SK-N-SH (cell line): ENCODE results near the gene KCNAB1. TPM values are rescaled to one million over a fixed set of nuclear protein-coding genes. Genes with fewer than 3 reads are reported as not detected.
A peak's percentile ranks its signal among the peaks of the same experiment; 100 is the strongest.

Experiments
- CTCF ChIA-PET: fragments of 300-600, 350-600 bp; formaldehyde crosslinking; extraction: SDS; loops from one replicate; lab custom pipeline; 2021; lab: Yijun Ruan, JAX
- POLR2A ChIA-PET: fragments of 350-600 bp; sonication (Branson Sonifier 250); formaldehyde crosslinking; extraction: SDS; loops from one replicate; lab custom pipeline; 2020; ENCODE audit warnings: antibody characterized with exemption, inconsistent platforms; lab: Yijun Ruan, JAX
- DNase-seq: peaks from one replicate; pipeline ENCODE4 v3.0.0; 2012
- H2AFZ ChIP-seq: fragments of 200-600 bp; sonication (generic); 2 replicates; pipeline ENCODE4 v1.8.1; 2016; ENCODE audit warnings: antibody characterized with exemption, mild to moderate bottlenecking, low read depth
- H3F3A ChIP-seq: fragments of 200-600 bp; sonication (generic); replicated peaks from 2 replicates; pipeline ENCODE3; 2016; ENCODE audit warnings: antibody characterized with exemption, mild to moderate bottlenecking; ENCODE audit not compliant: insufficient read depth
- H3K27ac ChIP-seq, 2 experiments: fragments of 200-500 bp in 1 of 2; fragments of 200-600 bp in 1 of 2; sonication (Bioruptor generic) in 1 of 2; sonication (generic), shearing (Covaris generic) in 1 of 2; 2 replicates each; pipeline versions ENCODE4 v1.5.1 to v1.6.1; 2014 to 2016; ENCODE audit warnings: low read depth in 2 of 2, inconsistent platforms in 1 of 2, low read length in 1 of 2, mild to moderate bottlenecking in 1 of 2, mixed read lengths in 1 of 2
- H3K27me3 ChIP-seq: fragments of 200-600 bp; sonication (generic), shearing (Covaris generic); 2 replicates; pipeline ENCODE4 v1.6.1; 2016; ENCODE audit warnings: mixed run types; ENCODE audit not compliant: insufficient read depth
- H3K36me3 ChIP-seq, 2 experiments: fragments of 200-500 bp in 1 of 2; fragments of 200-600 bp in 1 of 2; sonication (Bioruptor generic) in 1 of 2; sonication (generic) in 1 of 2; replicated peaks in 1 of 2; 2 replicates each; pipeline versions ENCODE3 to v1.5.1; 2014 to 2016; ENCODE audit warnings: low read length in 1 of 2, mild to moderate bottlenecking in 1 of 2; ENCODE audit not compliant: insufficient read depth in 2 of 2, control insufficient read depth in 1 of 2
- H3K4me1 ChIP-seq, 2 experiments: fragments of 200-500 bp in 1 of 2; fragments of 200-600 bp in 1 of 2; sonication (Bioruptor generic) in 1 of 2; sonication (generic), shearing (Covaris generic) in 1 of 2; 2 replicates each; pipeline versions ENCODE4 v1.5.1 to v1.6.1; 2014 to 2016; ENCODE audit warnings: low read depth in 1 of 2, low read length in 1 of 2, mixed run types in 1 of 2; ENCODE audit not compliant: insufficient read depth in 2 of 2, control insufficient read depth in 1 of 2
- H3K4me2 ChIP-seq: fragments of 200-600 bp; sonication (generic), shearing (Covaris generic); 2 replicates; pipeline ENCODE4 v1.6.1; 2017; ENCODE audit warnings: mixed run types
- H3K4me3 ChIP-seq, 2 experiments: fragments of 200-500 bp in 1 of 2; fragments of 200-600 bp in 1 of 2; sonication (Bioruptor generic) in 1 of 2; sonication (generic), shearing (Covaris generic) in 1 of 2; 2 replicates each; pipeline versions ENCODE4 v1.5.1 to v1.8.1; 2014 to 2016; ENCODE audit warnings: low read depth in 2 of 2, inconsistent platforms in 1 of 2, low read length in 1 of 2, mild to moderate bottlenecking in 1 of 2, mixed read lengths in 1 of 2, moderate library complexity in 1 of 2
- H3K79me2 ChIP-seq: fragments of 200-600 bp; sonication (generic); 2 replicates; pipeline ENCODE4 v1.8.1; 2017; ENCODE audit warnings: mild to moderate bottlenecking; ENCODE audit not compliant: insufficient read depth
- H3K9ac ChIP-seq: fragments of 200-600 bp; sonication (generic); 2 replicates; pipeline ENCODE4 v1.6.1; 2017; ENCODE audit warnings: mixed run types
- H3K9me2 ChIP-seq: fragments of 200-600 bp; sonication (generic); 2 replicates; pipeline ENCODE4 v1.6.1; 2017; ENCODE audit warnings: mixed run types
- H3K9me3 ChIP-seq: fragments of 200-600 bp; sonication (generic); 2 replicates; pipeline ENCODE4 v1.6.1; 2017; ENCODE audit warnings: mixed run types, mild to moderate bottlenecking, moderate library complexity
- H4K20me1 ChIP-seq: fragments of 200-600 bp; sonication (generic); 2 replicates; pipeline ENCODE4 v1.6.1; 2017; ENCODE audit warnings: mild to moderate bottlenecking, mixed run types; ENCODE audit not compliant: insufficient read depth
- ELF1 ChIP-seq: IDR thresholded peaks from 2 replicates; pipeline ENCODE4 v1.4.0; 2012
- EZH2phosphoT487 ChIP-seq: fragments of 200-600 bp; sonication (generic); IDR thresholded peaks from 2 replicates; pipeline ENCODE4 v1.6.1; 2017; ENCODE audit warnings: low read depth, mixed run types, mild to moderate bottlenecking, antibody characterized with exemption, moderate library complexity, borderline replicate concordance
- MEF2A ChIP-seq: IDR thresholded peaks from 2 replicates; pipeline ENCODE4 v1.4.0; 2012; ENCODE audit warnings: low read depth, borderline replicate concordance
- MXI1 ChIP-seq: IDR thresholded peaks from 2 replicates; pipeline ENCODE4 v1.6.1; 2012; ENCODE audit warnings: mild to moderate bottlenecking, low read depth, low read length, improper control_type of control experiment
- NFIC ChIP-seq: IDR thresholded peaks from 2 replicates; pipeline ENCODE4 v1.4.0; 2012; ENCODE audit warnings: borderline replicate concordance
- NRF1 ChIP-seq: IDR thresholded peaks from 2 replicates; pipeline ENCODE4 v1.6.1; 2012; ENCODE audit warnings: low read depth, mild to moderate bottlenecking, low read length
- POLR2AphosphoS5 ChIP-seq: IDR thresholded peaks from 2 replicates; pipeline ENCODE4 v1.6.1; 2012; ENCODE audit warnings: low read depth, low read length
- RCOR1 ChIP-seq: fragments of 150-350 bp; IDR thresholded peaks from 2 replicates; pipeline ENCODE4 v1.6.1; 2017; ENCODE audit warnings: antibody characterized with exemption, low read length
- RFX5 ChIP-seq: IDR thresholded peaks from 2 replicates; pipeline ENCODE4 v1.6.1; 2012; ENCODE audit warnings: mild to moderate bottlenecking, improper control_type of control experiment, low read length
- RXRA ChIP-seq: IDR thresholded peaks from 2 replicates; pipeline ENCODE4 v1.4.0; 2012; ENCODE audit warnings: low read depth, mild to moderate bottlenecking, borderline replicate concordance
- TEAD4 ChIP-seq: IDR thresholded peaks from 2 replicates; pipeline ENCODE4 v1.4.0; 2012; ENCODE audit warnings: mild to moderate bottlenecking, borderline replicate concordance; ENCODE audit not compliant: insufficient read depth
- ZBTB33 ChIP-seq: IDR thresholded peaks from 2 replicates; pipeline ENCODE4 v1.4.0; 2012; ENCODE audit warnings: low read depth, borderline replicate concordance
- WGBS: methylation state at CpG from one replicate; pipeline ENCODE4 v1.1.6; 2017; ENCODE audit warnings: low lambda C conversion rate; 5-methylcytosine and 5-hydroxymethylcytosine counted together
- polyA plus RNA-seq, 3 experiments: library from polyadenylated mRNA; depleted of rRNA; stranded (reverse); fragments of >200 nt; gene quantifications; 2 replicates each; pipeline ENCODE4 v1.2.3, GENCODE V29; 2012
- TF ChIP-seq, protein P1 (sequence below): IDR thresholded peaks from 2 replicates; pipeline ENCODE4; 2012
- TF ChIP-seq, protein P2 (sequence below): IDR thresholded peaks from 2 replicates; pipeline ENCODE4 v1.4.0; 2012; ENCODE audit warnings: low read depth
- TF ChIP-seq, protein P3 (sequence below): IDR thresholded peaks from 2 replicates; pipeline ENCODE4 v1.4.0; 2012; ENCODE audit warnings: low read depth, borderline replicate concordance

KCNAB1 gene
- polyA plus RNA-seq, 1 of the 3 experiments (the other 2 are of a cell fraction): 82.1 TPM

DNA sequence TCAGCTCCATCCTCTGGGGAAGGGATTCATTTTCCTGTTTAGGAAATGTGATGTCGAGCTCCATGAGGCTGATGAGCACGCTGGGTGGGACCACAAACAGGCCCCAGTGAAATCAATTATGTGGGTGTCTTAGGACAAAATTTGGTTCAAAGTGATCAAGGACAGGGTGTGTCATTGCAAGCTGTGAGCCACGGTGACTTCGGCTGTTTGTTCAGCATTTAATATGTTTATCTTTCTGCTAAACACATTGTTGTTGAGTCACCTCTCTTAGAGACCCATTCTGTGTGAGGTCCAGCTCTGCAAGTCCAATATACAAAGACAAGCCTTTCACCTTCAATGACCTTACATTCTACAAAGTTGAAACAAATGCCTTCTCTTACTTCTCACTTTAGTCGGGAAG, 393.2 kb downstream of the KCNAB1 start (continued):
- TF ChIP-seq, protein P1, sequence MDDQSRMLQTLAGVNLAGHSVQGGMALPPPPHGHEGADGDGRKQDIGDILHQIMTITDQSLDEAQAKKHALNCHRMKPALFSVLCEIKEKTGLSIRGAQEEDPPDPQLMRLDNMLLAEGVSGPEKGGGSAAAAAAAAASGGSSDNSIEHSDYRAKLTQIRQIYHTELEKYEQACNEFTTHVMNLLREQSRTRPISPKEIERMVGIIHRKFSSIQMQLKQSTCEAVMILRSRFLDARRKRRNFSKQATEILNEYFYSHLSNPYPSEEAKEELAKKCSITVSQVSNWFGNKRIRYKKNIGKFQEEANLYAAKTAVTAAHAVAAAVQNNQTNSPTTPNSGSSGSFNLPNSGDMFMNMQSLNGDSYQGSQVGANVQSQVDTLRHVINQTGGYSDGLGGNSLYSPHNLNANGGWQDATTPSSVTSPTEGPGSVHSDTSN: no peak
- TF ChIP-seq, all 33 proteins: peak for 0

- ChIA-PET CTCF (interaction anchor here (0.6 to 17.0 kb wide), 3 partner anchors 8 to 363 kb away, joined by 3 to 376 read pairs (median 8); no protein-coding TSS in a partner anchor), POLR2A (no interaction called here)
- Histone ChIP-seq H3K27me3 (no peaks in the 10 kb centered on the region), H3K4me1 (peaks cover 0 to 13% of the 10 kb centered on the region in 2 experiments; a peak in 3 of 4 replicates), H3K9me3 (no peaks in the 10 kb centered on the region), H2AFZ (no peak overlapping the region), H3F3A (peaks cover 11% of the 10 kb centered on the region), H4K20me1 (no peaks in the 10 kb centered on the region), H3K9me2 (no peaks in the 10 kb centered on the region), H3K27ac (peak overlapping the region in 1 of 2 experiments; percentile 49; a peak in 3 of 4 replicates), H3K4me2 (no peak overlapping the region), H3K79me2 (no peaks in the 10 kb centered on the region; the same call in 1 of the 2 replicates), H3K4me3 (no peak overlapping the region), H3K36me3 (peaks cover 39 to 52% of the 10 kb centered on the region in 2 experiments), H3K9ac (no peak overlapping the region)
- no peak for DNase-seq
- TF ChIP-seq ELF1 (no peak), NFIC (peak; percentile 6; the same call in 1 of the 2 replicates)
- TF ChIP-seq, protein P1: no peak
- 87% methylated on average over 3 of the region's 3 CpGs for WGBS
These were observed 395.9 kb downstream of the KCNAB1 start for GRCh38 chr3:156516284-156516683.

DNA sequence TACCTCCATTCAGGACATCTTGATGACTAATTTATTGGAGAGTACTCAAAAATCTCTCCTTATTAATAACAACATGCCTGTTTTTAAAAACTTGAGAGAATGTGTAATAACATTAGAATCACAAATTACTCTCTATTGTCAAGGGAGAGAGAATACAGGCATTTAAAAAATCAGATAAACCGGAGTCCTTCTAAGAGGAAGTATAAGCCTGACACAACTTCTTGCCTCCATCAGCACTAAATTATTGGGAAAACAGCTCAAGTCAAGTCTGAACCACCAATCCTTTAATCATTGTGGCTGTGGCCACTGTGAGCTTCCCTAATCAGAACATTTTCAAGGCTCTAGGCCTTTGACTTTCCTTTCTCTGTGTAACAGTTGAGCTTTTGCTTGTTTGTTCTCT, 396.6 kb downstream of the KCNAB1 start:
- no peak for DNase-seq
- Histone ChIP-seq H2AFZ (no peak overlapping the region), H4K20me1 (no peaks in the 10 kb centered on the region)
- CTCF ChIA-PET: interaction anchor here (0.6 to 17.0 kb wide), 5 partner anchors 9 to 621 kb away, joined by 3 to 376 read pairs (median 5); no protein-coding TSS in a partner anchor
- TF ChIP-seq RCOR1: no peak
- TF ChIP-seq, protein P2, sequence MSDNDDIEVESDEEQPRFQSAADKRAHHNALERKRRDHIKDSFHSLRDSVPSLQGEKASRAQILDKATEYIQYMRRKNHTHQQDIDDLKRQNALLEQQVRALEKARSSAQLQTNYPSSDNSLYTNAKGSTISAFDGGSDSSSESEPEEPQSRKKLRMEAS: no peak
- no peak for TF ChIP-seq RFX5
- no peak for TF ChIP-seq EZH2phosphoT487
- no peak for TF ChIP-seq TEAD4
- TF ChIP-seq MEF2A: no peak
- no peak for TF ChIP-seq NFIC
- TF ChIP-seq, protein P1: no peak
- no peak for TF ChIP-seq MXI1
- TF ChIP-seq, protein P3, sequence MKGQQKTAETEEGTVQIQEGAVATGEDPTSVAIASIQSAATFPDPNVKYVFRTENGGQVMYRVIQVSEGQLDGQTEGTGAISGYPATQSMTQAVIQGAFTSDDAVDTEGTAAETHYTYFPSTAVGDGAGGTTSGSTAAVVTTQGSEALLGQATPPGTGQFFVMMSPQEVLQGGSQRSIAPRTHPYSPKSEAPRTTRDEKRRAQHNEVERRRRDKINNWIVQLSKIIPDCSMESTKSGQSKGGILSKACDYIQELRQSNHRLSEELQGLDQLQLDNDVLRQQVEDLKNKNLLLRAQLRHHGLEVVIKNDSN: no peak
- no peak for TF ChIP-seq POLR2AphosphoS5
- TF ChIP-seq ZBTB33: no peak
- TF ChIP-seq RXRA: no peak
- no peak for TF ChIP-seq NRF1
- TF ChIP-seq, all 33 proteins: peak for 0
- Histone ChIP-seq H3K9me2 (no peaks in the 10 kb centered on the region), H3K27ac (peak overlapping the region; percentile 49 to 53; a peak in 2 of 4 replicates), H3K9ac (no peak overlapping the region), H3F3A (peaks cover 14% of the 10 kb centered on the region), H3K36me3 (peaks cover 46 to 58% of the 10 kb centered on the region in 2 experiments), H3K4me2 (no peak overlapping the region), H3K4me3 (no peak overlapping the region), H3K79me2 (no peaks in the 10 kb centered on the region; the same call in 1 of the 2 replicates), H3K4me1 (peaks cover 0 to 10% of the 10 kb centered on the region in 2 experiments; a peak in 3 of 4 replicates), H3K27me3 (no peaks in the 10 kb centered on the region), H3K9me3 (no peaks in the 10 kb centered on the region)
- 52% methylated on average over 1 of the region's 1 CpG for WGBS
- POLR2A ChIA-PET: no interaction called here
